ENCODE data around the gene SMG1. TPM values are rescaled to one million over a fixed set of nuclear protein-coding genes. Genes with fewer than 3 reads are reported as not detected.
"Not testable (repeated sequence)": the region's sequence is repeated elsewhere in the genome, so short reads cannot be mapped to it uniquely, and the experiment has no call there.

Gene SMG1
- total and polyA plus RNA-seq, 2 of the 13 experiments (the other 11 are each of a cell fraction or from before 2014, with no cell fraction given) = 48.7 to 53.7 TPM

GRCh38 chr16:18925986-18926865 lies at the start of gene SMG1 (continued):
- TF ChIP-seq HOXA3 (CRISPR knock-in tag; IDR thresholded peaks at IDR 0.05) (peak; percentile 87), ZNF740 (CRISPR knock-in tag; IDR thresholded peaks at IDR 0.05) (peak; percentile 74; the same call in 1 of the 2 replicates), NR2F6 (CRISPR knock-in tag; IDR thresholded peaks at IDR 0.05) (peak; percentile 55; the same call in 1 of the 2 replicates), KLF6 (CRISPR knock-in tag; IDR thresholded peaks at IDR 0.05) (peak; percentile 93), ZXDC (CRISPR knock-in tag; IDR thresholded peaks at IDR 0.05) (peak; percentile 95; the same call in 1 of the 2 replicates), ZNF670 (CRISPR knock-in tag; IDR thresholded peaks at IDR 0.05; ENCODE audit: borderline replicate concordance) (peak; percentile 98), CENPT (CRISPR knock-in tag; IDR thresholded peaks at IDR 0.05; ENCODE audit: low read depth) (peak; percentile 73), NFKB2 (CRISPR knock-in tag; IDR thresholded peaks at IDR 0.05; ENCODE audit: borderline replicate concordance) (peak; percentile 98; the same call in 1 of the 2 replicates), RARA (CRISPR knock-in tag; IDR thresholded peaks at IDR 0.05) (peak; percentile 53), MED13 (CRISPR knock-in tag; IDR thresholded peaks at IDR 0.05) (0 out of 2 replicates have a peak, but pooled peaks have one; percentile 39), ZNF431 (CRISPR knock-in tag; IDR thresholded peaks at IDR 0.05; ENCODE audit: borderline replicate concordance, low read depth) (peak; percentile 91; the same call in 1 of the 2 replicates), ZNF274 (CRISPR knock-in tag; IDR thresholded peaks at IDR 0.05) (peak; percentile 90), TBX3 (IDR thresholded peaks at IDR 0.05; ENCODE audit: borderline replicate concordance) (peak; percentile 80), GABPA (CRISPR knock-in tag; IDR thresholded peaks at IDR 0.05; ENCODE audit: low read depth) (peak; percentile 43; the same call in 1 of the 2 replicates), MLX (CRISPR knock-in tag; IDR thresholded peaks at IDR 0.05) (peak; percentile 54; the same call in 1 of the 2 replicates), ZFAT (CRISPR knock-in tag; conservative IDR thresholded peaks at IDR 0.05) (peak; percentile 84; the same call in 1 of the 2 replicates), KAT7 (CRISPR knock-in tag; IDR thresholded peaks at IDR 0.05; ENCODE audit: borderline replicate concordance) (peak; percentile 37; the same call in 1 of the 2 replicates), ZNF616 (CRISPR knock-in tag; IDR thresholded peaks at IDR 0.05; ENCODE audit: low read depth) (peak; percentile 87), PATZ1 (CRISPR knock-in tag; IDR thresholded peaks at IDR 0.05) (peak; percentile 91), ZMAT3 (CRISPR knock-in tag; conservative IDR thresholded peaks at IDR 0.05) (peak; percentile 98; the same call in 1 of the 2 replicates), ZNF44 (CRISPR knock-in tag; IDR thresholded peaks at IDR 0.05) (peak; percentile 90; the same call in 1 of the 2 replicates), ZBTB14 (CRISPR knock-in tag; IDR thresholded peaks at IDR 0.05) (peak; percentile 86)
- TF ChIP-seq NR2F6 (IDR thresholded peaks at IDR 0.05); GABPA (IDR thresholded peaks at IDR 0.05; ENCODE audit: low read depth, low read length): not testable (repeated sequence)
